Esophagus muscularis mucosa (tissue), 4 donors: ENCODE measurements around the gene TMEM169.

Source experiments
- EP300 ChIP-seq: sonication (generic); formaldehyde crosslinking; IDR thresholded peaks from one replicate; pipeline ENCODE4 v1.6.1; 2017; ENCODE audit warnings: antibody characterized with exemption
- POLR2A ChIP-seq: fragments of 450-650 bp; IDR thresholded peaks from one replicate; pipeline ENCODE4 v1.6.1; 2017; ENCODE audit warnings: antibody characterized with exemption, moderate library complexity, mild to moderate bottlenecking, low read depth
- POLR2AphosphoS5 ChIP-seq, 2 donors: sonication (generic); formaldehyde crosslinking; IDR thresholded peaks; one replicate each; pipeline ENCODE4 v1.6.1; 2017; ENCODE audit warnings: antibody characterized with exemption in 2 of 2
- TF ChIP-seq, protein P1 (sequence below), 3 experiments: fragments of 200-600 bp in 2 of 3; fragments of 450-650 bp in 1 of 3; sonication (generic) in 2 of 3; IDR thresholded peaks; one replicate each; pipeline ENCODE4 v1.5.1; 2017 to 2019; ENCODE audit warnings: antibody characterized with exemption in 3 of 3, mild to moderate bottlenecking in 2 of 3, moderate library complexity in 1 of 3

DNA sequence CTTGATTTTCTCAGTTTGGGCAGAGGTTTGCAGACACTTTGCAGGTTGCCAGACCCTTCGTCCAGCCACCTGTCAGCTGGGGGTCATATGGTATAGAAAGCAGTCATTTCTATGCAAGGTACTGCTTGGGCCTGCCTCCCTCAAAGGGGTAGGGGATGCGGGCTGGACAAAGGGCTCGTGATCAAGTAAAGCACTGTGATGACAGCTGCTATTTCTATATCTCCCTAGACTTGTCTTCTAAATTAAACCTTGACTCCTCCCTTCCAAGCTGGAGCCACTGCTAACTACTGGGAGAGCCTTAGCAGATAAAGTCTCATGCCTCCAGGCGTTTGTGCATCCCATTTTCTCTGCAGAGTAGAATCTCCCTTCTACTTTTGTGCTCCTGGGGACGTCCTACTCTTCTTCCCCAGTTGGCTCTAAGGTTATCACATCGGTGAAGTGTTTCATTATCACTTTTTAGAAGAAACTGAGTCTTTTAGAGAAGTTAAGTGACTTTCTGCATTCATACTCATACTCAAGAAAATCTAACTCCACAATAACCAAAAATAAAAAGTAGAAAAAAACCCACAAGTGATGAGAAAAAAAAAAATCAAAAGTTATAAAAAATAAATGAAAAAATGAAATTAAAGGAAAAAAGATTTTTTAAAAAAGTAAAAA lies 26.7 kb downstream of the TMEM169 start:
- TF ChIP-seq POLR2A (no peak), POLR2AphosphoS5 (IDR thresholded peaks at IDR 0.05) (no peak), EP300 (no peak)
- TF ChIP-seq, protein P1, sequence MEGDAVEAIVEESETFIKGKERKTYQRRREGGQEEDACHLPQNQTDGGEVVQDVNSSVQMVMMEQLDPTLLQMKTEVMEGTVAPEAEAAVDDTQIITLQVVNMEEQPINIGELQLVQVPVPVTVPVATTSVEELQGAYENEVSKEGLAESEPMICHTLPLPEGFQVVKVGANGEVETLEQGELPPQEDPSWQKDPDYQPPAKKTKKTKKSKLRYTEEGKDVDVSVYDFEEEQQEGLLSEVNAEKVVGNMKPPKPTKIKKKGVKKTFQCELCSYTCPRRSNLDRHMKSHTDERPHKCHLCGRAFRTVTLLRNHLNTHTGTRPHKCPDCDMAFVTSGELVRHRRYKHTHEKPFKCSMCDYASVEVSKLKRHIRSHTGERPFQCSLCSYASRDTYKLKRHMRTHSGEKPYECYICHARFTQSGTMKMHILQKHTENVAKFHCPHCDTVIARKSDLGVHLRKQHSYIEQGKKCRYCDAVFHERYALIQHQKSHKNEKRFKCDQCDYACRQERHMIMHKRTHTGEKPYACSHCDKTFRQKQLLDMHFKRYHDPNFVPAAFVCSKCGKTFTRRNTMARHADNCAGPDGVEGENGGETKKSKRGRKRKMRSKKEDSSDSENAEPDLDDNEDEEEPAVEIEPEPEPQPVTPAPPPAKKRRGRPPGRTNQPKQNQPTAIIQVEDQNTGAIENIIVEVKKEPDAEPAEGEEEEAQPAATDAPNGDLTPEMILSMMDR (IDR thresholded peaks at IDR 0.05), result no peak
